Measurements from ENCODE around the gene TCF3.
"Not testable (repeated sequence)": the region's sequence is repeated elsewhere in the genome, so short reads cannot be mapped to it uniquely, and the experiment has no call there.

TCF3 gene

DNA sequence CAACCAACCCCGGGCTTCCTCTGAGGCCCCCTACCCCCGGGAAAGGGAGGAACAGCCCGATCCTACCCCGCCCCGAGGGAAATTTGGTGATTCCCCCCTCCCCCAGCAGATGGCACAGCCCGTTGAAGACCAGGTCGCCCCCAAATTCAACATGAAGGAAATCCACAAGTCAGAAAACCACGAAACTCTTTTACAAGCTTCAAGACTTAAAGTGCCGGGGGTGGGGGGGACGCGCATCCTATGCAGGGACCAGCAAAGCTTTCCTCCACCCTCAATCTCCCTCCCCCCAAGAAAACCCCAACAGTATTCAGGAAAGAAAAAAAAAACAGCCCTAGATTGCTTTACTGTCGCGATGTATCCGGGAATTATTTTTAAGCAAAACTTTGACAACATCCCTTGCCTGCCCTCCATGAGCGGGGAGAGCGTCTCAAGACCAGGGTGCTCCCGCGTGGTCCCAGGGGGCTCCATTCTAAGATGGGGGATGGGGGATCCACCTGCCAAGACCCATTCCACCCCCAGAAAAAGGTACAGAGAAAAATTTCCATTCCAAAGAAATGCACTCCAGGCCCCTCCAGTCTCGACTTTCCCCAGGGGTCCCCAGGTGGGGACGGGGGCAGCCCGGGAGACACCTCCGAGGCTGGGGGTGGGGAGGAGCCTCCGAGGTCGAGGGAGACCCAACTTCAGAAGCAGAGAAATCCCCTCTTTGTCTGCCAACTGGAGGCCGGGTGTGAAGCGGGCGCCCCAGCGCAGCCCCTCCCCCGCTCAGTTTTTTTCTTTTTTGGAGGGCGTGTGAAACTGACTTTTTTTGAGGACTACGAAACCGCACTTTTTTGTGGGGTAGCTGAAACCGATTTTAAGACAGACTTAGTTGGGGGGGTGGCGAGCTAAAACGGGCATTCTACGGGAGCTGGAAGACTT is 1.5 kb downstream of the TCF3 start:
- DNase-seq, result no peak

DNA sequence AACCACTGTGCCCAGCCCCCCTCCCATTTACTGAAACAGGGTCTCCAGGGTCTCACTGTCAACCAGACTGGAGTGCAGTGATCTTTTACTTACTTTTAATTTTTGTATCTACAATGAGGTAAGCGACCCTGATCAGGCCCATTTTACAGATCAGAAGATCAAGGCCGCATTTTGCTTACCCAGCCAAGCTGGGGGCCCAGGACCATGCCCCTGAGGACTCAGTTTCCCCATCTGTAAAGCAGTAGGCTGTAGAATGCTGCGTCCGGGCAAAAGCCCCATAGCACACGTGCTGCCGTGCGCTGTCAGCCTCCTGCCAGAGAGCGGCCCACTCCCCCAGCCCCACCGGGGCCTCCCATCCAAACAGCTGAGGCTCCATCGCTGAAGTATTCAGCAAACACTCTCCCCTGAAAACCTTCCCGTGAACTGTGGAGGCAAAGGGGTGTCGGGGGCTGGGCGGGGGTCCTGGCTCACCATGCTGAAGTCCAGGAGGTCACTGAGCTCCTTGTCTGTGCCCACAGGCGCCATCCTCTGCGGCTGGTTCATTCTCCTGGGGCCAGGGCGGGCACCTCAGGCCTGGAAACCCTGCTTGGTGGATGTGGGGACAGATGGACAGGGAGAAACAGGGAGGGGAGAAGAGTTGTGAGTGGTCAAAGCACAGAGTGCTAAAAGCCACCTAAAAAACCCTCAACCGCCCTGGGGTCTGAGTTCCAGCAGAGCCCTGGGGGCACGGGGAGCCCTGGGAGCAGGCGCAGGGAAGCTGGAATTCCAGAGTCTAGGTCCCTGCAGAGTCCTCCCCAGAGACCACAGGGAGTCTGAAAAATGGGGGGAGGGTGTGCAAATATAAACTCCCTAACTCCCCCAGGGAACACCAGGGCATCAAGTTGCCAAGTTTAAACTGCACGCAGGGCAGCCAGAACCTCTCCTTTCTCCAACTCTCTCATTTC is 2.4 kb downstream of the TCF3 start:
- no peak for DNase-seq

DNA sequence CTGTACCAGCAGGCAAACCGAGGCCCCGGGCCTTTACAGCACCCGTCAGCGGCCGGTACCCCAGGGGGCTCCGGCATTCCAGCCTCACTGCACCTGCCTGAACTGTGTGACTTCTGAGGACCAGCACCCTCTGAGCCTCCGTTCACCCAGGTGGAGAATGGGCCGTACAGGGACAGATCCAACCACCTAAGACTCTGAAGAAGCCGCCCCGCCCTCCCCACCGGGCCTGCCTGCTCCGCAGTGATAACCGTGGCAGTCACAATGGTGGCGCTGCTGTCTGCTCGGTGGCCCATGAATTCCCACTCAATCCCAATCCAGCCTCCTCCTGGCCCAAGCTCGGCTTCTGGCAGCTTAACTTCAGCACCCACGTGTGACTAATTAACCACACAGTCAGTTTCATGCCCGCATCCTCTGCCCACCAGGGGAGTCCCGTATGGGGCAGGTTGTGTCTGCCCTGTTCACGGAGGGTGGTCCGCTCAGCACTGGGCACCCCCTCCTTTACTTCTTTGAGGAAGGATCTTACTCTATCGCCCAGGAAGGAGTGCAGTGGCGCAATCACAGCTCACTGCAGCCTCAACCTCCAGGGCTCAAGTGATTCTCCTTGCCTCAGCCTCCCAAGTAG is 3.4 kb downstream of the TCF3 start:
- no peak for DNase-seq

DNA sequence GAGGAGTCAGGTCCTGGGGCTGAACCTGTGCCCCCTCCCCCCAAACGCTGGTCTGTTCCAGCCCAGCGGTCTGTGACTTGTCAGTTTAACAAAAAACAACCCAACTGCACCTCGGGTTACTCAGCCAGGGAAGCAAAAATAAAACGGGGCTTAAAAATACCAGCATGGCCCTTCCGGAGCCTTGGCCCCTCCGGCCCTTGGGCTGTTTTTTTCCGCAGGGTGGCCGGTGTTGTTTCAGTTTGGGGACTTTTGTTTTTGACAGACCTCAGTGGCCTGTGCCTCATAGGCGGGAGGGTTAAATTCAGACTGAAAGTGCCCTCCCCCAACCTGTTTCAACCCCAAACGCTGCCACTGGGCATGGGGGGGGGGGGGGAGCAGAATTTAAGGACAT is 4.0 kb downstream of the TCF3 start:
- DNase-seq, result no peak

DNA sequence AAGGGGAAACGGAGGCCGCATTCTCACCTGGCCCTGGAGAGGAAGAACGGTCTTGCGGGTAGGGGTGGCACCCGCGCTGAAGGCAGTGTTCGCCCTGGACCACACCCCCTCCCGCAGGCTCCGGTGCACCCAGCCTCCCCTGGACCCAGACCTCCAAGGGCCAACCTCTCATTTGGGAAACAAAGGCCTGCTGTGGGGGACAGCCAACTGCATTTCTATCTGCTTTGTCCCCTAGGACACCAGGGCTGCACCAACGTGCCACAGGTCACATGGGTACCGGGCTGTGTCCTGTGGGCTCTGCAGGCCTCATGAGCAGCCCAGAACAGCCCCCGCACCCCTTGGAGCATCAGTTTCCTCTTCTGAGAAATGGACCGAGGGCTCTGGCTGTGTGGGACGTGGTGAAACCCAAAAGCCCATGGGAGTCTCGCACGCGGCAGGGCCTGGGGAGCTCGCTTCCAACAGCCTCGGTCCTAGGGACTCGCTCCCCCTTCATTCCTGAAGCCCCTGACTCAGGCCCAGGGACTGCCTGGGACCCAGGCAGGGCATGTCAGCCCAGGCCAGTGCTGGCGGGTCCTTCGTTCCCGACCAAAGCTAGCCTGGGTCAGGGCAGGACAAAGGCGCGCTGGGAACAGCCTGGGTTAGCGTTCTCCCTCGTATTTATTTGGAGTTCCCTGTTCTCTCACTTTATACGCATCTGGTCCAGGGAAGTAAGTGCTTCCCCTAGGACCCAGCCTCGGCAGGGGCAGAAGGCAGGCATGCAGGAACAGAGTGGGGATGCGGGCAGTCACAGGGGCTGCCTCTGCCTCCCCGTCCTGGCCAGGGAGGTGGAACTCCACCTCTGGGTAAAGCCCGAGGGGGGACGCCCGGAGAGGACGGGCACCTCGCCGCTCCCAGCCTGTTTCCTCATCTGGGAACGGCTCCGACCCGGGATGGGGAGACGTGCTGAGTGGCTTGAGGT is 4.6 kb downstream of the TCF3 start:
- no peak for DNase-seq

DNA sequence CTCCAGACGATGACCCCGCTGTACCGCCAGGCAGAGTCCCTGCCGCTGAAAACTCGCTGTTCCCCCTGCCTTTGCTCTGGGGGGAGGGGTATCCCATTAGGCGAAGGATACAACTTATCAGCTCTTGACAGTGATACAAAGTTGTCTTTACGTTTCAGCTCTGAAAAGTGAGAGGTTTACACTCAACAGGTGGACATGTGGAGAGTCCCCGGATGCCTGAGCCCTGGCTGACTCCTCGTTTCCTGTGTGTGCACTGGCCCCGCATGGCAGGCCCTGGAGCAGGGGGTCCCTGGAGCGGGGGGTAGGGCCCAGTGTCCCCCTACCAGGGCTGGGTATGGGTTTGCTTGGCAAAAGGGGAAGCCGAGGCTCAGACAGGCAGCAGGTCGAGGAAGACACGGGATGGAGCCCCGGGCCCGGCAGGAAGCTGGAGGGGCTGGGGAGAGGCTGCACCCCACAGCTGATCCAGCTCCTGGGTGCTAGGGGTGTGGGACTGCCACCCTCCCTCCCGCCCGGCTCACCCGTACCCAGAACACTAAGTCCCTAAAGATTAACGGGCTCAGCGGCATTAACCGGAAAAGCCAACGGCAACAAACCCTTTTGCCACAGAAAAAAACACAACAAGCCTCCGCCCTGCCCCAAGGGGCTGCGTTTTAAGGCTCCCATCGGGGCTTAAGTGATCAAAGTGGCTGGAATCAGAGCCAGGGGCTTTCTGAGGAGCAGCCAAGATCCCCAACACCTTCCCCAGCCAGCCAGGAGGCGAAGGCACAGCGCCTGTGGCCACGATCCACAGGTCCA is 5.6 kb downstream of the TCF3 start:
- DNase-seq, result no peak

DNA sequence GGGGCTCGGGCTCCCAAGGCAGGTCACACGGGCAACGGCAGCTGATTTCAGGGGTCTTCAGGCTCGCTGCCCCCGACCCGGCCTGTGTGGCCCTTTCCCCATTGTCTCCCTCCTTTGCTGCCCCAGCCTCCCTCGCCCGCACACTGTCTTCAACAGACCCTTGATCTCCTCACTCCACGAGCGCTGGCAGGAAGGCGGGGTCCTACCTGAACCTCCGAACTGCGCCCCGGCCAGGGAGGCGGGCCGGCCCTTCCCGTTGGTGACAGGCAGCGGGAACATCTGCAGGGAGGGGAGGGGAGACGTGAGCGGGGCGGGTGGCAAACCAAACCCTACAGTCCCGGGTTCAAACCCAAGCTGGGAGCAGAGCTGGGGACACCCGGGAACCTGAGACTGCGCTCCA is 6.3 kb downstream of the TCF3 start:
- DNase-seq, result no peak

DNA sequence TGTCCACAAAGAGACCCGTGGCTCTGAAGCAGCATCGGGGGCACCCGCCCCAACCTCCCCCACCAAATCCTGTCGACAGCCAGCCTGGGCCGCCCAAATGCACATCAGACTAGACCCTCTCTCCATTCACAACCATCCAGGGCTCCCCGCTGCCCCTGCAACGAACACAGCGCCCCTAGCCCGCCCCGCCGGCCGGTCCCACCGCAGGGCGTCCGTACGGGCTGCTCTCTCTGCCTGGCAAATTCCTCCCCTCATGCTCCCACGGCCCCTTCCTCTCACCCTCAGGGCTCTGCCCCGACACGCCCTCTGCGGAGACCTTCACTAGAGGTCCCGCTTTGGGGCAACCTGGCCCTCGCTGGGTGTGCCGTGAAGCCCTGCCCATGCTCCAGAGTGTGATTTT is 7.1 kb downstream of the TCF3 start:
- no peak for DNase-seq

DNA sequence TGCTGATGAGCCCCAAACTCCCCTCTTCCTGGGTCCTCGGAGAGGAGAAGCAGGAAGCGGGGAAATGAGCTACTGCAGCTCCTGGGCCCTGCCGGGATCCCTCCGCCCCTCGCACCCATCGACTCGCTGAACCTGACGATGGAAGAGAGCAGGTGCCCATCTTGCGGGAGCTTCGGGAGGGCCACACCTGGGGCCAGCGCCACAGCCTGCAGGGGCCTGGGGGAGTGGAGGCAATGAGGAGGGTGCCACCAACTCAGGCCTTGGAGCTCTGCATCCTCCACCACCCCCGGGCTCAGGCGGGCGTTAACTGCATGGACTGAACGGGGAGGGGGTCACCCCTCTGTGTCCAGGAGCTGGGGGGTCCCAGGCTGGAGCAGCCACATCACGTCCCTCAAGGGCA is 8.3 kb downstream of the TCF3 start:
- no peak for DNase-seq

DNA sequence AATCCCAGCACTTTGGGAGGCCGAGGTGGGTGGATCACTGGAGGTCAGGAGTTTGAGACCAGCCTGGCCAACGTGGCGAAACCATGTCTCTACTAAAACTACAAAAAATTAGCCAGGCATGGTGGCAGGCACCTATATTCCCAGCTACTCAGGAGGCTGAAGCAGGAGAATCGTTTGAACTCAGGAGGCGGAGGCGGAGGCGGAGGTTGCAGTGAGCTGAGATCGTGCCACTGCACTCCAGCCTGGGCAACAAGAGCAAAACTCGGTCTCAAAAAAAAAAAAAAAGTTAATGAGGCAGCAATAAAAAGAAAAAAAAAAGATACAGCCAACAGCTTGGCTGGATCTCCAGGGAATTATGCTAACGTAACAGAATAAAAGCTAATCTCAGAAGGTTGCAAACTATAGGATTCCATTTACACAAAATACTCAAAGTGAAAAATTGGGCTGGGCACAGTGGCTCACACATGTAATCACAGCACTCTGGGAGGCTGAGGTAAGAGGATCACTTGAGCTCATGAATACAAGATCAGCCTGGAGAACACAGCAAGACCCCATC is 11.4 kb downstream of the TCF3 start:
- DNase-seq, result not testable (repeated sequence)

DNA sequence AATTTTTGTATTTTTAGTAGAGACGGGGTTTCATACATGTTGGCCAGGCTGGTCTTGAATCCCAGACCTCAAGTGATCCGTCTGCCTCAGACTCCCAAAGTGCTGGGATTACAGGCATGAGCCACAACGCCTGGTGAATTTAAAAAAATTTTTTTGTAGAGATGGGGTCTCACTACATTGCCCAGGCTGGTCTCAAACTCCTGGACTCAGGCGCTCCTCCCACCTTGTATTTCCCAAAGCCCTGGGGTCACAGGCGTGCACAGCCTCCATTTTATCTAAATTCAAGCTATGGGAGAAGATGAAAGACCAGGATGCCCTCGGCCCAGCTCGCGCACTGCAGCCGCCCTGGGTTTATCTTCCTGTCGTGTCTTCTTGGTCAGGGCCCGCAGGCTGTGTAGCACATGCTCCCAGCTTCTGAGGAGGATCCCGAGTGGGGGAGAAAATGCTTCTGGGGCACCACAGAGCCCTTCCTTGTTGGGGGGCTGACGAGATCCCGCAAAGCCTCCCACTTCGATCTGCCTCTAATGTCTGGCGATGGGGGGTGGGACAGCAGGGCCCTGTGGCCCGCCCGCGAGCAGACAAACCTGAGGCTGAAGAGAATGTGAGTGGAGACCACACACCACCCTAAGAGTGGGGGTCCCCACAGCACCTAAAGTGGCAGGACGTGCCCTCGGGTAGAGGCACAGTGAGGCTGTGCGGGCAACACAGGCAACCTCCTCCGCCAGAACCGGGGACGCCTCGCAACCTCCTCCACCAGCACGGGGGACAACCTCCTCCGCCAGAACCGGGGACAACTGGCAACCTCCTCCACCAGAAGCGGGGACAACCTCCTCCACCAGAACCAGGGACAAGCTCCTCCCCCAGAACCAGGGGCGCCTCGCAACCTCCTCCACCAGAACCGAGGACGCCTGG is 15.8 kb downstream of the TCF3 start:
- DNase-seq, result no peak

DNA sequence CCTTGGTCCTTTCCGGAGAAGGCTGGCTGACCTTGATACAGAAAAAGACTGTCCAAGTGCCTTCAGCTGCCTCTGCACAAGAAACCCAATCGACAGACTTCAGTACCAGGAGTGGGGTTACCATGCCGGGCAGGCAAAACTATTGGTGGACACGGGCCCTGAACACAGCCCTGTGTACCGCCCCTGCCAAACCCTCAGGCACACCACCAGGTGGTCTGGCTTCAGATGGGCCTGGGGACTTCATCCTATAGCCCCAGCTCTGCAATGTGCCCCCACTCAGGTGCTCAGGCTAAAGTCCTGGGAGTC is 17.5 kb downstream of the TCF3 start:
- no peak for DNase-seq

DNA sequence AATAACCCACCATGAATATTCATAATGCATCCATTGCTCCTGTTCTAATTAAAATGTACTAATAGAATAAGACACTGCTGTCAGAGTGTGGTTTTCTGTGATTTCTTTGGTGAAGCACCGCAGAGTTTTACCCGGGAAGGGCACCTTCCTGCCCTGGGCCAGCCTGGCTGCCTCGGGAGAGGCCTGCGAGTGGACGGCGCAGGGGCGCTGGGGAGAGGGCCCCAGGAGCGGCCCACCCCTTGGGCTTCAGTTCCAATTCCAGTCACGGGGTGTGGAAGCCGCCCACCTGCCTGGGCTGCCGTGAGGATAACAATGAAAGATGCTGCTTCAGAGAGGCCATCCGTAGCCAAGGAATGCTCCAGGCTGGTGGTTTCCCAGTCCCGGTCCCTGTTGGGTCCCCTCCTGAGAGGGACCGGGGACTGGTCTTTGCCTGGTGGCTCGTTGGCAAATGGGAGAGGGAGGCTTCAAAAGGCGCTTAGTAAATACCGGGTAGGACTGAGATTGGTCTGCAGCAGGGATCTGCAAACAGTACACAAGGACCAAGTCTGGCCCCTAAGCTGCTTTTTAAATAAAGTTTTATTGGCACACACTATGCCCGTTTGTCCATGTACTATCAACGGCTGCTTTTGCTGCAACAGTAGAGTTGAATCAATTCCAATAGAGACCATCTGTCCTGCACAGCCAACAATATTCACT is 18.0 kb downstream of the TCF3 start:
- no peak for DNase-seq

DNA sequence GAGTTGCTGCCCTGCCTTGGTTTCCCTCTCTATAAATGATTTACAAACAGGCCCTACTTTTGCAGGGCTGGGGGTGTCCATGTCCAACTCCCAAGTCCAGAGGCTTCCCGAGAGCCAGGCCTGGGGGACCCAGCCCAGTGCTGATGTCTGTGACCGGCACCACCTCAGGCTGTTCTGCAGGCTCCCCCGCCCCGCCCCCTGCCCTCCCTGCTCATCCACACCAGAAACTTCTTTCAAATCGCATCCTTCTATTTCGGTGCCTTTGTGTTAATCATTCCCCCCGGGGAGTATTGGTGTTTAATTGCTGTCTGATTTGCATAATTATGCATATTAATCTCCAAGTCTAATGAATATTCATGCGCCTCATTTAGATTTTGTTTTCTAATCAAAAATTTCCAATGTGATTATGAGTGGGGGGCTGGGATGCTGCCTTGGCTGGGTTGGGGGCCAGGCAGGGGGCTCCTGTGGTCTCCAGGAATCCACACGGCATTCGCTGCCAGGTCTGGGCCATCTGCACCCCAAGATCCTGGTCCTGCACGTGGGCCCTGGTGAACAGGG is 19.1 kb downstream of the TCF3 start:
- no peak for DNase-seq

DNA sequence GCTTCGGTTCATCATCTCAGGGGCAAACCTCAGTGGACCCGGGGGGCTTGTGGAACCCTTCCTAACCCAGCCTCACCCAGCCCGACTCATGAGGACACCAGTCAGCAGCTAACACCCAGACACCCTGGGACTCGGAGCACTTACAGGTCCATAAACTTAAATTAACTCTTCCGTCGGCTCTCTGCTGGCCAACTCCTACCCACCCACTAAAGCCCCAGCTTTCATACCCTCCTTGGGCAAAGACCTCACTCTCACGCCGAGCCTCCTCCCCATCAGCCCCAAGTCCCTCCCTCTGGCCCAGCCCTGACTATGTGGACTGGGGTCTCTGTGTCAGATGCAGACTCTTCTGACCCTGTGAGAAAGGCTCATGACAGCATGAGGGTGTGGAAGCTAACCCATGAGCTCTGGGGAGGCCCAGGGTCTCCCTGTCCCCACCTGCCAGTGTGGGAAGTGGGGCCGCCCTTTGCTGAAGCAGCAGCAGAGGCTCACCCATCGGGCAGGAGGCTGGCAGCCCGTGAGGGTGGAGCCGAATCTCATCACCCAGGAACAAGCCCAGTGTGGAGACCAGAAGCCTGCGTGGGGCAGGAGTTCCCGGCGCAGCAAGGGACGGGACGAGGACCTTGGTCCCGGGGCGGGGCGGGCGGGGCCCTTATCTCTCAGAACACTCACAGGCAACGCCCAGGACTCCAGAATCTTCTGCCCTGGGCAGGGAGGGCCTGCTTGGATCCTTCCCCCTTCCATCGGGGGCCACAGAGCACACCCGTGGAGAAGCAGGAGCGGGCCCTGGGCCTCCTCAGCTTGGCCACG is 19.8 kb downstream of the TCF3 start:
- no peak for DNase-seq

DNA sequence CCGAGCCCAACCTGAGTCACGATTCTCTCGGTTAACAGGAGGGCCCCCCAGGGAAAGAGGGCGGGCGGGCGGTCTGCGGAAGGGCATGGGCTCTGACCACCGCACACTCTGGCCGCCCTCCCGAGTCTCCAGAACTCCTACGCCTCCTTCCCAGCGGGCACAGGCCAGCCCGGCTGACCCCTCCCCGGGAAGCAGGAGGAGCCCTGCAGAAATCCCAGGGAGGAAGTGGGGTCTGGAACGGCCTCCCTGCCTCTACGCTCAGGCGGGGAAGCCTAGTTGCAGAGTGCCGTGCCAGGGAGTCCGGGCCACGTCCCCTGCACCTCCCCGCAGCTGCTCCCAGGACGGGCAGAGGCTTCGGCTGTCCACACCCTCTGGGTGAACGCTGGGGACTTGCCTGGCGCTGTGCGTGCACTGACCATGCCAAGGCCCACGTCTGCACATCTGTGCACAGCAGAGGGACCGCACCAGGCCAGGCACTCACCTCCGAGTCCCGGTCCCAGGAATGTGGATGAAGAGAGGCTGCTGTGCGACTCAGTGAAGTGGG is 20.8 kb downstream of the TCF3 start:
- DNase-seq, result no peak

DNA sequence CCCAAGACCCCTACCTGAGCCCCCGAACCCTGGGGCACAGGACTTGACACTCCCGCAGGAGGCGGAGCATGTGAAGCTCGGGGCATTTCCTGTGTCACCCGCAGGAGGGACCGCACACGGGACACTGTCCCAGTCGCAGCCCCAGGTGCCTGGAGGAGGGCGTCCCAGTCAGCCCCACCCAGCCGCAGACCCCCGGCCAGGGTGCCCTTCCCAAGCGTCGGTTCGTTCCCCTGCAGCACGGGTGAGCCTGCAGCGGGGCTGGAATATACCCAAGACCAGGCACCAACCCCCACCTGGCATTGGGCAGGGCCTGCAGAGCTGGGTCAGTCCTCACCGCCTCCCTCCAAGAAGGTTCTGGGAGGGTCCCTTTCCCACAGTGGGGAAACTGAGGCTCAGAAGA is 21.6 kb downstream of the TCF3 start:
- no peak for DNase-seq

DNA sequence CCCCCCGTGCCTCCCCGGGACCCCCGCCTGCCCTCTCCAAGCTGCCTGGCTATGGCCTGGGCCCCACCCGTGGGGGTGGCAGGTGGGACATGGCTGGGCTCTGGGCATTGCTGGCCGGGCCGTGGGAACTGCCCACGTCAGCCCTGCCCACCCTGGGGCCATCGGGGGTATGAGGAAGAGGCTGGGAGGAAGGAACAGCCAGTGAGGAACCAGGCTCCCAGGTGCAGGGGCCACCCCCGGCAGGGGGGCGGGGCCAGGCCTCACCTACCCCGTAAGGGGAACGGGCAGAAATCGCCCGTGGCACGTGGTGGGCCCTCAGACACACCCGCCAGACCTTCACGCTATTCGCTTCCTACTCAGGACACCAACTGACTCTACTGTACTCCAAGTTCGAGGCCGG is 22.4 kb downstream of the TCF3 start:
- no peak for DNase-seq

Measured in NCI-H524 (cell line).